WTC11 (cell line): ENCODE measurements around the gene SORCS1. TPM values are rescaled to one million over a fixed set of nuclear protein-coding genes. Genes with fewer than 3 reads are reported as not detected.

Experiments
- ATAC-seq: fragments of 200-7000 bp; cut with Tn5 transposase; 2 replicates; pipeline ENCODE4 v1.10.0; 2021; ENCODE audit warnings: mild to moderate bottlenecking, moderate library complexity
- CTCF ChIA-PET: fragments of 300-600 bp; sonication (Branson Sonifier 250); formaldehyde crosslinking; loops from one replicate; lab custom pipeline; 2021; ENCODE audit warnings: antibody characterized with exemption; lab: Charles Lee
- POLR2A ChIA-PET: fragments of 350-600 bp; sonication (Branson Sonifier 250); formaldehyde crosslinking; loops from one replicate; lab custom pipeline; 2021; ENCODE audit warnings: antibody characterized with exemption; lab: Charles Lee
- DNase-seq: peaks from one replicate; pipeline ENCODE4 v3.0.0; 2021; ENCODE audit warnings: low spot score
- H3K27ac Mint-ChIP-seq: 2 replicates; pipeline ENCODE4 v1.8.0; 2021; ENCODE audit warnings: mixed read lengths
- H3K27me3 Mint-ChIP-seq: 2 replicates; pipeline ENCODE4 v1.8.0; 2021; ENCODE audit warnings: low read depth, mild to moderate bottlenecking, moderate library complexity, mixed read lengths
- H3K36me3 Mint-ChIP-seq: 2 replicates; pipeline ENCODE4 v1.8.0; 2021; ENCODE audit warnings: mixed read lengths
- H3K4me1 Mint-ChIP-seq: 2 replicates; pipeline ENCODE4 v1.8.0; 2022; ENCODE audit warnings: mixed read lengths
- H3K4me3 Mint-ChIP-seq: 2 replicates; pipeline ENCODE4 v1.8.0; 2021; ENCODE audit warnings: mild to moderate bottlenecking, moderate library complexity, mixed read lengths
- H3K9me3 Mint-ChIP-seq: 2 replicates; pipeline ENCODE4 v1.8.0; 2021; ENCODE audit warnings: mixed read lengths
- AFF4 ChIP-seq: sonication (generic); formaldehyde crosslinking; IDR thresholded peaks from 2 replicates; pipeline ENCODE4 v1.8.1; 2023; ENCODE audit warnings: mild to moderate bottlenecking, missing genetic modification reagents, borderline replicate concordance
- ATF2 ChIP-seq: sonication (generic); formaldehyde crosslinking; IDR thresholded peaks from 2 replicates; pipeline ENCODE4 v1.8.1; 2022; ENCODE audit warnings: low read depth, missing genetic modification reagents, borderline replicate concordance
- ELF4 ChIP-seq: sonication (generic); formaldehyde crosslinking; IDR thresholded peaks from 2 replicates; pipeline ENCODE4 v1.8.1; 2022; ENCODE audit warnings: low read depth, mild to moderate bottlenecking, moderate library complexity, missing genetic modification reagents
- ETV6 ChIP-seq: sonication (generic); formaldehyde crosslinking; IDR thresholded peaks from 2 replicates; pipeline ENCODE4 v1.8.1; 2022; ENCODE audit warnings: mild to moderate bottlenecking, missing genetic modification reagents
- FOXP1 ChIP-seq: sonication (generic); formaldehyde crosslinking; IDR thresholded peaks from 2 replicates; pipeline ENCODE4 v1.8.0; 2022; ENCODE audit warnings: missing genetic modification reagents, mild to moderate bottlenecking, moderate library complexity, borderline replicate concordance
- FOXP4 ChIP-seq: sonication (generic); formaldehyde crosslinking; IDR thresholded peaks from 2 replicates; pipeline ENCODE4 v1.8.0; 2022; ENCODE audit warnings: mild to moderate bottlenecking, missing genetic modification reagents
- GABPB1 ChIP-seq: sonication (generic); formaldehyde crosslinking; IDR thresholded peaks from 2 replicates; pipeline ENCODE4 v1.8.1; 2023; ENCODE audit warnings: mild to moderate bottlenecking, missing genetic modification reagents
- IRF1 ChIP-seq: sonication (generic); formaldehyde crosslinking; IDR thresholded peaks from 2 replicates; pipeline ENCODE4 v1.8.0; 2023; ENCODE audit warnings: missing genetic modification reagents
- MYBL2 ChIP-seq: sonication (generic); formaldehyde crosslinking; IDR thresholded peaks from 2 replicates; pipeline ENCODE4 v1.8.1; 2023; ENCODE audit warnings: mild to moderate bottlenecking, moderate library complexity, missing genetic modification reagents
- NFYB ChIP-seq: sonication (generic); formaldehyde crosslinking; conservative IDR thresholded peaks from 2 replicates; pipeline ENCODE4 v1.8.0; 2022; ENCODE audit warnings: low read depth, missing genetic modification reagents
- OVOL2 ChIP-seq: fragments of 250-450 bp; sonication (Bioruptor Pico); IDR thresholded peaks from 2 replicates; pipeline ENCODE4 v1.9.0; 2021; ENCODE audit warnings: mild to moderate bottlenecking, borderline replicate concordance
- PRDM15 ChIP-seq: sonication (generic); formaldehyde crosslinking; IDR thresholded peaks from 2 replicates; pipeline ENCODE4 v1.8.0; 2022; ENCODE audit warnings: missing genetic modification reagents
- RORB ChIP-seq: fragments of 250-450 bp; sonication (Bioruptor Pico); IDR thresholded peaks from 2 replicates; pipeline ENCODE4 v1.9.0; 2021; ENCODE audit warnings: mild to moderate bottlenecking
- SMAD4 ChIP-seq: sonication (generic); formaldehyde crosslinking; IDR thresholded peaks from 2 replicates; pipeline ENCODE4 v1.8.0; 2022; ENCODE audit warnings: mild to moderate bottlenecking, missing genetic modification reagents
- TEAD4 ChIP-seq: sonication (generic); formaldehyde crosslinking; IDR thresholded peaks from 2 replicates; pipeline ENCODE4 v1.8.0; 2022; ENCODE audit warnings: mild to moderate bottlenecking, missing genetic modification reagents
- ZBTB21 ChIP-seq: sonication (generic); formaldehyde crosslinking; IDR thresholded peaks from 2 replicates; pipeline ENCODE4 v1.8.1; 2023; ENCODE audit warnings: mild to moderate bottlenecking, missing genetic modification reagents, borderline replicate concordance
- ZNF121 ChIP-seq: sonication (generic); formaldehyde crosslinking; IDR thresholded peaks from 2 replicates; pipeline ENCODE4 v1.8.0; 2023; ENCODE audit warnings: missing genetic modification reagents
- ZNF232 ChIP-seq: sonication (generic); formaldehyde crosslinking; IDR thresholded peaks from 2 replicates; pipeline ENCODE4 v1.8.0; 2022; ENCODE audit warnings: mild to moderate bottlenecking, missing genetic modification reagents
- ZNF281 ChIP-seq: sonication (generic); formaldehyde crosslinking; IDR thresholded peaks from 2 replicates; pipeline ENCODE4 v1.8.0; 2023; ENCODE audit warnings: mild to moderate bottlenecking, missing genetic modification reagents
- ZNF512 ChIP-seq: sonication (generic); formaldehyde crosslinking; IDR thresholded peaks from 2 replicates; pipeline ENCODE4 v1.8.1; 2022; ENCODE audit warnings: missing genetic modification reagents, borderline replicate concordance
- total RNA-seq: library from RNA; stranded (reverse); gene quantifications from 3 replicates; pipeline ENCODE4 v1.2.3, GENCODE V29; 2021

The SORCS1 gene
- total RNA-seq, 1 experiment from 2014 or later: 3.3 TPM

GRCh38 chr10:106751091-106751490 is 413.4 kb downstream of the SORCS1 start (continued):
- no peak for TF ChIP-seq ZNF121 (CRISPR knock-in tag)
- no peak for TF ChIP-seq ZNF281 (CRISPR knock-in tag)

GRCh38 chr10:106746868-106747267 is 417.6 kb downstream of the SORCS1 start:
- no peak for ATAC-seq
- H3K9me3 Mint-ChIP-seq: no peaks in the 10 kb centered on the region
- no peaks in the 10 kb centered on the region for H3K36me3 Mint-ChIP-seq
- ChIA-PET CTCF (no interaction called here), POLR2A (no interaction called here)
- no peak overlapping the region for H3K27ac Mint-ChIP-seq
- peaks cover 4% of the 10 kb centered on the region for H3K4me1 Mint-ChIP-seq
- H3K4me3 Mint-ChIP-seq: no peak overlapping the region
- no peaks in the 10 kb centered on the region for H3K27me3 Mint-ChIP-seq
- no peak for DNase-seq
- TF ChIP-seq FOXP4 (CRISPR knock-in tag) (no peak), PRDM15 (CRISPR knock-in tag) (no peak), ATF2 (CRISPR knock-in tag) (no peak), IRF1 (CRISPR knock-in tag) (no peak), GABPB1 (CRISPR knock-in tag) (no peak), ZNF512 (no peak), MYBL2 (CRISPR knock-in tag) (no peak), FOXP1 (CRISPR knock-in tag) (no peak), ZBTB21 (CRISPR knock-in tag) (no peak), SMAD4 (CRISPR knock-in tag) (no peak), ETV6 (no peak), ZNF232 (CRISPR knock-in tag) (no peak), RORB (no peak), AFF4 (CRISPR knock-in tag) (no peak), TEAD4 (CRISPR knock-in tag) (no peak), NFYB (CRISPR knock-in tag) (no peak), ELF4 (CRISPR knock-in tag) (no peak), OVOL2 (CRISPR knock-in tag) (no peak)
